Thoracic aorta (tissue), 2 donors: ENCODE data around the gene PPFIA3. TPM values are rescaled to one million over a fixed set of nuclear protein-coding genes. Genes with fewer than 3 reads are reported as not detected.

Experiments used
- ATAC-seq: fragments of 150-250 bp; one replicate; pipeline ENCODE4 v1.8.0; 2017; ENCODE audit warnings: low read depth; ENCODE audit not compliant: insufficient number of reproducible peaks, low FRiP score
- DNase-seq: peaks from one replicate; pipeline ENCODE4 v3.0.0-alpha.2; 2020; ENCODE audit warnings: low spot score
- H3K27ac ChIP-seq, 2 donors: fragments of 200-600 bp; sonication (generic); 1 replicate in 1 of 2; 2 replicates in 1 of 2; pipeline ENCODE4 v1.5.1; 2016; ENCODE audit warnings: mild to moderate bottlenecking in 2 of 2, moderate library complexity in 2 of 2
- H3K27me3 ChIP-seq: fragments of 200-600 bp; sonication (generic); replicated peaks from 2 replicates; pipeline ENCODE4 v1.6.0; 2016; ENCODE audit warnings: mild to moderate bottlenecking; ENCODE audit not compliant: insufficient read depth
- H3K36me3 ChIP-seq: fragments of 200-600 bp; sonication (generic); one replicate; pipeline ENCODE4 v1.5.1; 2016
- H3K4me1 ChIP-seq, 2 donors: fragments of 200-600 bp; sonication (generic); 1 replicate in 1 of 2; 2 replicates in 1 of 2; pipeline versions ENCODE4 v1.5.1 to v1.6.0; 2016; ENCODE audit warnings: low read depth in 2 of 2, mild to moderate bottlenecking in 1 of 2; ENCODE audit not compliant: control insufficient read depth in 1 of 2
- H3K4me3 ChIP-seq: fragments of 200-600 bp; sonication (generic); 2 replicates; pipeline ENCODE4 v1.5.1; 2016; ENCODE audit warnings: mild to moderate bottlenecking
- H3K9me3 ChIP-seq: fragments of 200-600 bp; sonication (generic); 2 replicates; pipeline ENCODE4 v1.5.1; 2016
- CTCF ChIP-seq: fragments of 200-600 bp; sonication (generic); IDR thresholded peaks from one replicate; pipeline ENCODE4 v1.5.1; 2019; ENCODE audit warnings: antibody characterized with exemption
- total RNA-seq, 2 donors: library from RNA; depleted of rRNA; stranded (reverse); fragments of >200 nt; gene quantifications; one replicate each; pipeline versions ENCODE4 v1.1.0 to v1.2.3, GENCODE V29; 2016

Gene PPFIA3
- total RNA-seq, 2 donors from 2014 or later = 2.7 to 5.0 TPM

- peaks cover 26% of the 10 kb centered on the region for H3K36me3 ChIP-seq
- no peaks in the 10 kb centered on the region for H3K27me3 ChIP-seq
- TF ChIP-seq CTCF = no peak
- no peaks in the 10 kb centered on the region for H3K9me3 ChIP-seq
- peaks cover 10 to 30% of the 10 kb centered on the region in 2 donors for H3K4me1 ChIP-seq
- H3K4me3 ChIP-seq = no peak overlapping the region
- ATAC-seq (no peak), DNase-seq (no peak)
- peak overlapping the region in 1 of 2 donors; percentile 36 for H3K27ac ChIP-seq
Measured at GRCh38 chr19:49110567-49110966, 8.8 kb upstream of the PPFIA3 start.

- Histone ChIP-seq H3K4me1 (peaks cover 10 to 30% of the 10 kb centered on the region in 2 donors), H3K27ac (peak overlapping the region in 1 of 2 donors; percentile 36), H3K9me3 (no peaks in the 10 kb centered on the region), H3K4me3 (no peak overlapping the region), H3K27me3 (no peaks in the 10 kb centered on the region), H3K36me3 (peaks cover 19% of the 10 kb centered on the region)
- DNase-seq = no peak
- no peak for ATAC-seq
- no peak for TF ChIP-seq CTCF
Measured at GRCh38 chr19:49111218-49111998, 7.9 kb upstream of the PPFIA3 start.

- ATAC-seq = peak; percentile 52
- Histone ChIP-seq H3K4me1 (peaks cover 15 to 42% of the 10 kb centered on the region in 2 donors), H3K27me3 (no peaks in the 10 kb centered on the region), H3K36me3 (no peaks in the 10 kb centered on the region), H3K27ac (peak within 1 kb of the TSS; percentile 72 to 84), H3K4me3 (peak within 1 kb of the TSS; percentile 94), H3K9me3 (no peaks in the 10 kb centered on the region)
- TF ChIP-seq CTCF = peak; percentile 41
- DNase-seq = no peak
Measured at GRCh38 chr19:49113762-49114629, 5.3 kb upstream of the PPFIA3 start, which contains the start of gene LIN7B. LIN7B (plus strand) TSS chr19:49114370; CDS start chr19:49114405, 35 bp downstream.

- Histone ChIP-seq H3K27me3 (no peaks in the 10 kb centered on the region), H3K9me3 (no peaks in the 10 kb centered on the region), H3K27ac (peak overlapping the region; percentile 72 to 84), H3K36me3 (no peaks in the 10 kb centered on the region), H3K4me3 (peak overlapping the region; percentile 94), H3K4me1 (peaks cover 21 to 48% of the 10 kb centered on the region in 2 donors)
- ATAC-seq (no peak), DNase-seq (no peak)
- no peak for TF ChIP-seq CTCF
Measured at GRCh38 chr19:49114630-49115363, 4.5 kb upstream of the PPFIA3 start.
